Natural killer cell (primary cell): ENCODE measurements around the gene PHACTR1. TPM values are rescaled to one million over a fixed set of nuclear protein-coding genes. Genes with fewer than 3 reads are reported as not detected.

Source experiments
- ATAC-seq, 3 donors: fragments of 150-1000 bp in 2 of 3; fragments of 200-7000 bp in 1 of 3; cut with Tn5 transposase; 1 replicate in 1 of 3; 2 replicates in 2 of 3; pipeline ENCODE4 v1.10.0; 2021; ENCODE audit warnings: mild to moderate bottlenecking in 2 of 3, moderate library complexity in 2 of 3
- DNase-seq, 2 donors: peaks; one replicate each; pipeline versions ENCODE4 v3.0.0 to v3.0.0-alpha.2; 2013 to 2021; ENCODE audit warnings: mixed read lengths in 1 of 2
- H3K27ac ChIP-seq: one replicate; pipeline ENCODE4 v1.5.1; 2013; ENCODE audit warnings: mild to moderate bottlenecking, low read length
- H3K27me3 ChIP-seq: one replicate; pipeline ENCODE4 v1.6.1; 2013; ENCODE audit warnings: low read length; ENCODE audit not compliant: control insufficient read depth, insufficient read depth
- H3K36me3 ChIP-seq: one replicate; pipeline ENCODE4 v1.6.1; 2013; ENCODE audit warnings: low read length; ENCODE audit not compliant: control insufficient read depth, insufficient read depth
- H3K4me1 ChIP-seq: one replicate; pipeline ENCODE4 v1.6.1; 2013; ENCODE audit warnings: low read length; ENCODE audit not compliant: control insufficient read depth, insufficient read depth
- H3K4me3 ChIP-seq: one replicate; pipeline ENCODE4 v1.5.1; 2013; ENCODE audit warnings: low read length
- H3K9me3 ChIP-seq: one replicate; pipeline ENCODE4 v1.6.1; 2013; ENCODE audit warnings: low read length; ENCODE audit not compliant: control insufficient read depth, insufficient read depth
- H3K27ac Mint-ChIP-seq, 2 donors: one replicate each; pipeline ENCODE4 v1.8.0; 2022; ENCODE audit warnings: mild to moderate bottlenecking in 2 of 2, mixed read lengths in 2 of 2, moderate library complexity in 1 of 2
- H3K27me3 Mint-ChIP-seq, 2 donors: one replicate each; pipeline ENCODE4 v1.8.0; 2022; ENCODE audit warnings: low read depth in 2 of 2, mixed read lengths in 2 of 2
- H3K36me3 Mint-ChIP-seq: one replicate; pipeline ENCODE4 v1.8.0; 2022; ENCODE audit warnings: mixed read lengths
- H3K4me1 Mint-ChIP-seq, 2 donors: one replicate each; pipeline ENCODE4 v1.8.0; 2022; ENCODE audit warnings: mixed read lengths in 2 of 2
- H3K4me3 Mint-ChIP-seq: one replicate; pipeline ENCODE4 v1.8.0; 2022; ENCODE audit warnings: mild to moderate bottlenecking, moderate library complexity, mixed read lengths
- H3K9me3 Mint-ChIP-seq, 2 donors: one replicate each; pipeline ENCODE4 v1.8.0; 2022; ENCODE audit warnings: mixed read lengths in 2 of 2
- whole genome bisulfite sequencing: methylation state at CpG from one replicate; pipeline ENCODE4 v1.1.7; 2013; ENCODE audit warnings: missing lambda C conversion rate; ENCODE audit not compliant: insufficient coverage; 5-methylcytosine and 5-hydroxymethylcytosine counted together
- intact Hi-C: fragments of 100-400 bp; cut with micrococcal nuclease; formaldehyde crosslinking; loops from one replicate; pipeline ENCODE4 v1.14.2; 2022
- total RNA-seq, 4 donors: library from RNA; stranded (reverse); fragments of 120-200 nt in 1 of 4; gene quantifications; one replicate each; pipeline versions ENCODE4 v1.2.3 to v1.2.4, GENCODE V29; 2013 to 2022
- TF ChIP-seq, protein P1 (sequence below): fragments of 200-600 bp; IDR thresholded peaks from one replicate; pipeline ENCODE4 v1.8.0; 2022; ENCODE audit warnings: antibody characterized with exemption

The PHACTR1 gene
- total RNA-seq, 3 donors from 2014 or later (not counting 1 experiment from before 2014, with no cell fraction given) = 5.2 to 19.0 (median 5.4) TPM

DNA sequence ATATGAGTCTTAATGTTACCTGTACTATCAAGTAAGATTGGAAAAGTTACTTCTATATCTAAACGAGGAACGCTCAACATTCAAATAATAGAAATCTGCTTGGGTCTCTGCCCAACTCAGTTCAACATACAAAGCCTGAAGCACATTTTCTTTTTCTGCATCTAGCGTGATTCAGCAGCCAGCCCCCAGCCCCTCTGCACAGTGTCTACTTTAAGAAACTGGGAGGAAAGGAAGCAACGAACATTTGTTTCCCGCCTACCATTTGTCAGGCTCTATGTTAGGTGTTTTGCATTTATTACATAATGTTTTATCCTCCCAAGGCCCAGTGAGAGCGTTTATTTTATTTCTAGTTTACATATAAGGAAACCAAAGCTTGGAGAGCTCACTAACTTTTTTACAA, 17.3 kb downstream of the PHACTR1 start:
- no peaks in the 10 kb centered on the region for H3K9me3 Mint-ChIP-seq
- peaks cover 0 to 7% of the 10 kb centered on the region in 2 donors for H3K27me3 Mint-ChIP-seq
- H3K4me3 Mint-ChIP-seq = no peak overlapping the region
- no peaks in the 10 kb centered on the region for H3K4me1 Mint-ChIP-seq
- Histone ChIP-seq H3K27ac (no peak overlapping the region), H3K27me3 (no peaks in the 10 kb centered on the region), H3K9me3 (no peaks in the 10 kb centered on the region), H3K4me3 (no peak overlapping the region), H3K4me1 (no peaks in the 10 kb centered on the region), H3K36me3 (no peaks in the 10 kb centered on the region)
- 80% methylated on average over 4 of the region's 6 CpGs for WGBS
- H3K36me3 Mint-ChIP-seq = no peaks in the 10 kb centered on the region
- TF ChIP-seq, protein P1, sequence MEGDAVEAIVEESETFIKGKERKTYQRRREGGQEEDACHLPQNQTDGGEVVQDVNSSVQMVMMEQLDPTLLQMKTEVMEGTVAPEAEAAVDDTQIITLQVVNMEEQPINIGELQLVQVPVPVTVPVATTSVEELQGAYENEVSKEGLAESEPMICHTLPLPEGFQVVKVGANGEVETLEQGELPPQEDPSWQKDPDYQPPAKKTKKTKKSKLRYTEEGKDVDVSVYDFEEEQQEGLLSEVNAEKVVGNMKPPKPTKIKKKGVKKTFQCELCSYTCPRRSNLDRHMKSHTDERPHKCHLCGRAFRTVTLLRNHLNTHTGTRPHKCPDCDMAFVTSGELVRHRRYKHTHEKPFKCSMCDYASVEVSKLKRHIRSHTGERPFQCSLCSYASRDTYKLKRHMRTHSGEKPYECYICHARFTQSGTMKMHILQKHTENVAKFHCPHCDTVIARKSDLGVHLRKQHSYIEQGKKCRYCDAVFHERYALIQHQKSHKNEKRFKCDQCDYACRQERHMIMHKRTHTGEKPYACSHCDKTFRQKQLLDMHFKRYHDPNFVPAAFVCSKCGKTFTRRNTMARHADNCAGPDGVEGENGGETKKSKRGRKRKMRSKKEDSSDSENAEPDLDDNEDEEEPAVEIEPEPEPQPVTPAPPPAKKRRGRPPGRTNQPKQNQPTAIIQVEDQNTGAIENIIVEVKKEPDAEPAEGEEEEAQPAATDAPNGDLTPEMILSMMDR = no peak
- DNase-seq = no peak
- intact Hi-C loops = no loop called here
- no peak overlapping the region for H3K27ac Mint-ChIP-seq
- no peak for ATAC-seq

DNA sequence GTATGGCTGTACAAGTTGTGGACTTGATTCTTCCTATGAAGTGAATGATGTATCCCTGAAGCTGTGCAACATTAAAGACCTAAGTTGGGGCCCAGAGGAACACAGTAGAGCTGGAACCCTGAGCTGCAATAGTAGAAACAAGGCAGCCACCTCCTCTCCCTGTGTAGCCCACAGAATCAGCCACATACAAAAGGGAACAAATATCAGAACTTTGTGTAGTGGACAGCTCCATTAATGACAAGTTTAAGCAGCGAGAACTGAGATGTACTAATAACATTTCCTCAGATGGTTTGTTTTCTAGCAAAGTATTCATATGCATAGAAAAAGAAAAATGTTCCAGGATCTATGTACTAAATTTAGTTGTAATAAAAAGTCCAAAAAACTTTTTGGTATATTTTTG, 19.2 kb downstream of the PHACTR1 start:
- no peaks in the 10 kb centered on the region for H3K4me1 ChIP-seq
- H3K36me3 Mint-ChIP-seq = no peaks in the 10 kb centered on the region
- no peaks in the 10 kb centered on the region for H3K9me3 Mint-ChIP-seq
- TF ChIP-seq, protein P1 = no peak
- no peaks in the 10 kb centered on the region for H3K27me3 ChIP-seq
- WGBS = 60% methylated on average over 1 of the region's 1 CpG
- no peak overlapping the region for H3K4me3 Mint-ChIP-seq
- H3K27ac Mint-ChIP-seq = no peak overlapping the region
- H3K27ac ChIP-seq = no peak overlapping the region
- H3K4me1 Mint-ChIP-seq = no peaks in the 10 kb centered on the region
- DNase-seq (no peak), ATAC-seq (no peak)
- H3K9me3 ChIP-seq = no peaks in the 10 kb centered on the region
- intact Hi-C loops = no loop called here
- H3K36me3 ChIP-seq = no peaks in the 10 kb centered on the region
- H3K27me3 Mint-ChIP-seq = peaks cover 0 to 2% of the 10 kb centered on the region in 2 donors
- H3K4me3 ChIP-seq = no peak overlapping the region

DNA sequence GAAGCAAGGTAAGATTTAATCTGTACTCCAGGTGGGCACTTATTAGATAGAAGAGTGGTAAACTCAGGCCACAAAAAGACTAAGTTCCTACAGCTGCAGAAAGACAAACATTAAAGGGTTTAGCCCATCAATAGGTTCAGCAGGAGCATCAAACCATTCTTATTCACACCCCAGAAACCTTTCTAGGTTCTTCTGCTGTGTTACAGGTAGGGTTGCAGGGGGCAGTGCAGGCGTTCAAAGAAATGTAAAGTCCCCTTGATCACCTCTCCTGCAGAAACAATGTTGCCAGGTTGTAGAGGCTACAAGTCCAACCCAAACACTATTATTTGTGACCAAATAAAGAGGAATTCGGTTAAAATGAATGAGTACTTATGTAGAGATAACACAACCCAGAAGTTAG, 31.8 kb downstream of the PHACTR1 start:
- no peak overlapping the region for H3K27ac ChIP-seq
- H3K4me3 ChIP-seq = no peak overlapping the region
- Mint-ChIP-seq H3K9me3 (peaks cover 3 to 7% of the 10 kb centered on the region in 2 donors), H3K27ac (no peak overlapping the region), H3K4me1 (peaks cover 0 to 5% of the 10 kb centered on the region in 2 donors), H3K4me3 (no peak overlapping the region), H3K36me3 (no peaks in the 10 kb centered on the region), H3K27me3 (peaks cover 34 to 66% of the 10 kb centered on the region in 2 donors)
- H3K4me1 ChIP-seq = no peaks in the 10 kb centered on the region
- ATAC-seq = no peak
- DNase-seq = no peak
- H3K9me3 ChIP-seq = no peaks in the 10 kb centered on the region
- H3K27me3 ChIP-seq = peaks cover 24% of the 10 kb centered on the region
- no peaks in the 10 kb centered on the region for H3K36me3 ChIP-seq
- intact Hi-C loops = no loop called here
- TF ChIP-seq, protein P1 = no peak
- no CpG with 5 or more reads among the region's 2 CpGs for WGBS

DNA sequence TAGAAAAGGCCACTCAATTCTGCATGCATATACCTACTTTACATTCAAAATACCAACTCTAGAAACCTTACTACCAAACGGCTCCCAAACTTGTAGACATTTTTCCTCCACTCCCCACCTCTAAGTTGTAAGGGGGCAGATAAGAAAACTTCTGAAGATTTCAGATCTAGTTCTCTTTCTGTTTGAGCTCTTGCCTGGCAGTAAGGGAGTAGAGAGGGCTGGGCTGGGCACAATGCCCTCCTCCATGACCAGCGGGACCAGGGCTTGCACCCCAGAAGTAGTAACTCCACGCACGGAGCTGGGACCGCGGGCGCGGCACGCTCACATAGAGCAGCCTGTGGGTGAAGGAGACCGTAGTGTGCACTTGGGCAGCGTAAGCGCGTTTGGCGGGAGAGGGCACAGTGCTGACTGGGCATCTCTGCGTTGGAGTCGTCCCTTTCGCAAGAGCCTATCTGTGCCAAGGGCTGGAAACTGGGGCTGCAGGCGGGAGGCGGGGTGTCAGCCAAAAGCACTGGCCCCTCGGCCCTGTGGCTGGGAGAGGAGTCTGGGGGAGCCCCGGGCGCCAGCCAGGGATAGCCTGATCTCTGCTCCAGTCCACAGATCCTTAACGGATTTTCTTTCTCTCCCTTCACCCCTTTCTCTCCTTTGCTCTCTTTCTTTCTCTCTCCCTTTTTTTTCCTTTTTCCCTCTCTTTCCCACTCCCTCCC, 32.4 kb downstream of the PHACTR1 start:
- Mint-ChIP-seq H3K4me1 (peaks cover 0 to 5% of the 10 kb centered on the region in 2 donors), H3K27ac (no peak overlapping the region), H3K36me3 (no peaks in the 10 kb centered on the region), H3K4me3 (no peak overlapping the region), H3K9me3 (peaks cover 3 to 7% of the 10 kb centered on the region in 2 donors), H3K27me3 (peaks cover 34 to 66% of the 10 kb centered on the region in 2 donors)
- Histone ChIP-seq H3K36me3 (no peaks in the 10 kb centered on the region), H3K27me3 (peaks cover 24% of the 10 kb centered on the region), H3K4me3 (no peak overlapping the region), H3K4me1 (no peaks in the 10 kb centered on the region), H3K27ac (no peak overlapping the region), H3K9me3 (no peaks in the 10 kb centered on the region)
- intact Hi-C loops = no loop called here
- 7% methylated on average over 22 of the region's 23 CpGs for WGBS
- DNase-seq (no peak), ATAC-seq (no peak)
- TF ChIP-seq, protein P1 = no peak
